AG04450 (cell line): ENCODE results near the gene EBF3. TPM values are rescaled to one million over a fixed set of nuclear protein-coding genes. Genes with fewer than 3 reads are reported as not detected.

Source experiments
- CTCF ChIA-PET: fragments of 300-600, 350-600 bp; formaldehyde crosslinking; extraction: SDS; loops from one replicate; lab custom pipeline; 2022; ENCODE audit warnings: antibody characterized with exemption, inconsistent platforms; lab: Charles Lee
- POLR2A ChIA-PET: fragments of 350-600 bp; formaldehyde crosslinking; extraction: SDS; loops from one replicate; lab custom pipeline; 2021; ENCODE audit warnings: antibody characterized with exemption, inconsistent platforms; lab: Yijun Ruan, JAX
- DNase-seq: peaks from one replicate; pipeline ENCODE4 v3.0.0-alpha.2; 2011; ENCODE audit warnings: low read depth, low spot score
- H3K27ac ChIP-seq: one replicate; pipeline ENCODE4 v1.5.1; 2012; ENCODE audit warnings: low read depth, low read length, control low read depth
- H3K27me3 ChIP-seq: one replicate; pipeline ENCODE4 v1.6.0; 2012; ENCODE audit warnings: low read length; ENCODE audit not compliant: control insufficient read depth, insufficient read depth
- H3K4me3 ChIP-seq: 2 replicates; pipeline ENCODE4 v1.5.1; 2011; ENCODE audit warnings: mild to moderate bottlenecking, low read depth, low read length, control low read depth
- H3K9me3 ChIP-seq: 2 replicates; pipeline ENCODE4 v1.5.1; 2012; ENCODE audit warnings: low read length; ENCODE audit not compliant: control insufficient read depth, insufficient read depth
- polyA plus RNA-seq: library from polyadenylated mRNA; depleted of rRNA; stranded (reverse); fragments of >200 nt; gene quantifications from 2 replicates; pipeline ENCODE4 v1.2.3, GENCODE V29; 2011
- TF ChIP-seq, protein P1 (sequence below): IDR thresholded peaks from 2 replicates; pipeline ENCODE4 v1.5.1; 2011; ENCODE audit warnings: low read depth, low read length, control low read depth, inconsistent platforms

Gene EBF3
- polyA plus RNA-seq, 1 experiment, result 0.01 TPM

DNA sequence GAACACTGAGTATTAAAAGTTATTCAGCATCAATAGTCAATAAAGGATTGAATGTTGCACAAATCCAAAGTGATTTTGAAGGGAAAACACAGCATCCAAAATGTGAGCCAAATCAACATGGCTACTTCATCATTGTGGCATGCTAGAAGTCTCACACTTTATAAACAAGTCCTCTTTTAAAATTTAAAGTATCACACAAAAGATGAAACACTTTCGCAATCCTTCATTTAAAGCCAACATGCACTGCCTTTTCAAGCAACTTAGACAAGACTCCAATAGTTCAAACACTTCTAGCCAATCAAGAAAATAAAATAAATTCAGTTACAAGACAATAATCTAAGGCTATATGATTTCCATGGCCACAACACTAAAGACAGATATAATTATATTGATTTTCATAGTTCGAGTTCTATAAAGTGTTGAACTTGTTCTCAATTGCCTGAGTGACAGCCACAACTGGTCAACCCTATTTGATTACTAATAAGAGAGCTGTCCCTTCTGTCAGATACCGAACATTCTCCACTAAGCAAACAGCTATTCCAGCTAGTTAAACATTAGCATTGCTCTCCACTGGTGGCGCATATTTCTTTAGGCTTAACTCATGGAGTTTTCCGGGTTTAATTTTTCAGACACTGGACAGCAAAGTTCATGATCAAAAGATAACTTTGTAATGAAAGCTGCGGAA, 8.3 kb downstream of the EBF3 start:
- Histone ChIP-seq H3K27ac (no peak overlapping the region), H3K4me3 (no peak overlapping the region), H3K9me3 (no peaks in the 10 kb centered on the region; the same call in 1 of the 2 replicates), H3K27me3 (peaks cover 44% of the 10 kb centered on the region)
- no peak for DNase-seq
- TF ChIP-seq, protein P1, sequence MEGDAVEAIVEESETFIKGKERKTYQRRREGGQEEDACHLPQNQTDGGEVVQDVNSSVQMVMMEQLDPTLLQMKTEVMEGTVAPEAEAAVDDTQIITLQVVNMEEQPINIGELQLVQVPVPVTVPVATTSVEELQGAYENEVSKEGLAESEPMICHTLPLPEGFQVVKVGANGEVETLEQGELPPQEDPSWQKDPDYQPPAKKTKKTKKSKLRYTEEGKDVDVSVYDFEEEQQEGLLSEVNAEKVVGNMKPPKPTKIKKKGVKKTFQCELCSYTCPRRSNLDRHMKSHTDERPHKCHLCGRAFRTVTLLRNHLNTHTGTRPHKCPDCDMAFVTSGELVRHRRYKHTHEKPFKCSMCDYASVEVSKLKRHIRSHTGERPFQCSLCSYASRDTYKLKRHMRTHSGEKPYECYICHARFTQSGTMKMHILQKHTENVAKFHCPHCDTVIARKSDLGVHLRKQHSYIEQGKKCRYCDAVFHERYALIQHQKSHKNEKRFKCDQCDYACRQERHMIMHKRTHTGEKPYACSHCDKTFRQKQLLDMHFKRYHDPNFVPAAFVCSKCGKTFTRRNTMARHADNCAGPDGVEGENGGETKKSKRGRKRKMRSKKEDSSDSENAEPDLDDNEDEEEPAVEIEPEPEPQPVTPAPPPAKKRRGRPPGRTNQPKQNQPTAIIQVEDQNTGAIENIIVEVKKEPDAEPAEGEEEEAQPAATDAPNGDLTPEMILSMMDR, result no peak
- ChIA-PET POLR2A (no interaction called here), CTCF (interaction anchor here (0.6 to 1.8 kb wide), 2 partner anchors 16 to 17 kb away, joined by 3 to 5 read pairs; no protein-coding TSS in a partner anchor)

DNA sequence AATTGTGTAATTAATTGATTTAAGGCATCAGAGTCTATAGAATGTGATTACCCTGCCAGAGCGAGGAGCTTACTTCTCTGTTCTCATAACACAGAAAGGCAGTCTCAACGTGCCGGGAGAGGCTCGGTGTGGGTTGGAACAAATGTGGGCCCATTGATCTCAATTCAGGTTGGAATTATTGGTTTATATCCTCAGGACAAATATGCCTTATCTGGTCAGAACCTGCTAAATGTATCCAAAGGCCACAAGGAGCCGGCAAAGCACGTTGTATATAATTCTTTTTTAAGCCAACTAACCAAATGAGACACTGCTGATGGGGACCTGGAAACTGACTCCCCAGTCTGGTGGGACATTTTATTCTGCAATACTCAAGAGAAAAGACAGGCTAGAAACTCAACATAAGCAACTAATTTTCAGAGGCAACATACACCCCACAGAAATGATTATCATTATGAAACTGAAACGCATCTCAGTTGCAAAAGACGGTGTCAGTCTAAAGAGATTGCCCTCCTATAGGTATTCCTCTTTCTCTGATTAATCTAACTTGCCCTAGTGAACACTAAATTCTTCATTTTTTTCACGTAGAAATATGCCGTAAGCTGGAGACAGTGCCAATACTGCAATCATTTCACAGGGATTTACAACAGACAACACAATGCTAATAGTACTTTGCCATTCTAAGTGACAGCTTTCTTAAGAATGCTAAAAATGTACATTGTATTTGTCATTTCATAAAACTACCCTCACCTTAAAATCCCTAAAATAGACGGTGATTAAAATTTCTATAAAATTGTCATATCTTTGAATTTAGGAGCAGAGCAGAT, 9.4 kb downstream of the EBF3 start:
- H3K9me3 ChIP-seq, result no peaks in the 10 kb centered on the region
- H3K4me3 ChIP-seq, result no peak overlapping the region
- TF ChIP-seq, protein P1, result no peak
- peaks cover 34% of the 10 kb centered on the region for H3K27me3 ChIP-seq
- DNase-seq, result no peak
- no peak overlapping the region for H3K27ac ChIP-seq
- CTCF ChIA-PET, result no interaction called here
- POLR2A ChIA-PET, result no interaction called here

DNA sequence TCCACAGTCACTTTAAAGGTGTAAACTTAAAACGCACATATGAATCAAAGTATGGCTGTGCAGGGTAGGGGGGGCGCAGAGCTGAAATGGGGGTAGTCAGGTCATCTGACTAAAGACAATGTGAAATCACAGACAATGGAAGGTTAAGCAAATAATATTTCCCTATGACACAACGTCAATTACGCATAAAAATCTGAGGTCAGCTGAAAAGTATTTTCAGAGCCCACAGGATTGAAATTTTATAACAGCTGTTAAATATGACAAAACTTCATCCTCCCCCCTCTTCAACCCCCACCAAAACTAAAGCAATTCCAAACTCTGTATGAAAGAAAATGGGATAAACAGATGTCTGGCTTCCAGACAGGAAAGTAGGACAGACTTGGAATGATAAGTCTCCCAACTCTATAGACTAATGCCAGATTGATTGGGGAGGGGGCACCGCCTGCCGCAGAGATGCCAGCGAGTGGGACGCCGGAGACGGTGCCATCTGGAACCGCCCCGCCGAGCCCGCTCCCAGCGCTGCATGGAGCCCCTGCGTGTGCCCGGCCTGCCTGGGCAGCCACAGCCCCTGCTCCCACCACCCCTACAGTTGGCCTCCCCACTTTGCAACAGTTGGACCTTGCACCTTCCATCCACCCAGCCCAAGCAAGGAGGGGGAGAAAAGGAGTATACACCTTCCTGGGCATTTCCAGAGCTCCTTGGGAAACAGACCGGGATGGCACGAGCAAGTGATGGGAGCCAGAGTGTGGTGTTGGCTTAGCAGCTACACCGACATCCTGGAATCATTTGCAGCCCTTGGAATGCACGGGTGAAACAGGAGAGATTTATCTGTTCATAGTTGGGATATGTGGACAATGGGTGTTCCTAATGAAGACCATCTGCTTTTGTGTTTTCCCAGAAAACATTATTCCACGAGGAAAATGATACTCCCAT, 10.7 kb downstream of the EBF3 start:
- no peak overlapping the region for H3K4me3 ChIP-seq
- no peak for DNase-seq
- no peak overlapping the region for H3K27ac ChIP-seq
- H3K9me3 ChIP-seq, result no peaks in the 10 kb centered on the region
- POLR2A ChIA-PET, result no interaction called here
- CTCF ChIA-PET, result interaction anchor here (1.0 kb wide), 1 partner anchor 18 kb away, joined by 3 read pairs; no protein-coding TSS in a partner anchor
- TF ChIP-seq, protein P1, result no peak
- peaks cover 25% of the 10 kb centered on the region for H3K27me3 ChIP-seq

DNA sequence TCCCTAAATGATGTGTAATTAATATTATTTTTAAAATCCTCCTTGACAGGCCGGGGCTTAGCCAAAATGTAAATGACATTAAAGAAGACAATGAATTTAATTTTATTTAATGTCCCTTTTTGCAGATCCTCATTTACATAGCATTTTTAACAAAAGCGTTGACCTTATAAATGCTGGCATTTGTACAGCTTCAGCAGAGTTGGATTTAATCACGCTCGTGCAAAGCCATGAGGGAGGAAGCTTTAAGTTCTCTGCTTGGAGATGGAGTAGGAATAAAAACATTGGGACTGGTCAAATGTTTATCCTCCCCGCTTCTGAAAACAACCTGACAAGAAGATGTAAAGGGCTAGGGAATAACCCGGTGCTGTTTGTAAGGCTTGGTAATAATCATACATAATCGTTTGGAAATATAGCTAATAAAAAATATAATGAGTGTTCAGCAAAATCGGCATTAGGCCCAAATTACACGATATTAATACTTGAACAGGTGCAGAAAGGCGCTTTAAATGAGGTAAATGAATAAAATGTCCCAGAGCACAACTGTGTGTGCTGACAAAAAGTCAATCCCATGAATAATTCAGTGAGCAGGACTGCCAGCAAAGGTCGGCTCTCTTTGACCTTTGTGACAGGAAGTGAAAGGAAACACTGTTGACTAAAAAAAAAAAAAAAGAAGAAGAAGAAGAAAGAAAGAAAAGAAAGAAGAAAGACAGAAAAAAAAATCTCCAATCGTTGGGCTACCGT, 11.5 kb downstream of the EBF3 start:
- no peak overlapping the region for H3K27ac ChIP-seq
- ChIA-PET CTCF (interaction anchor here (1.0 kb wide), 1 partner anchor 18 kb away, joined by 3 read pairs; no protein-coding TSS in a partner anchor), POLR2A (no interaction called here)
- DNase-seq, result no peak
- no peaks in the 10 kb centered on the region for H3K9me3 ChIP-seq
- TF ChIP-seq, protein P1, result no peak
- H3K4me3 ChIP-seq, result no peak overlapping the region
- peaks cover 17% of the 10 kb centered on the region for H3K27me3 ChIP-seq
